Ectodermal cell (in vitro differentiated cells): Measurements from ENCODE around the gene CHAMP1.
"Not testable (repeated sequence)": the region's sequence is repeated elsewhere in the genome, so short reads cannot be mapped to it uniquely, and the experiment has no call there.

Experiments
- H3K27ac ChIP-seq: 2 replicates; pipeline ENCODE4 v1.7.0; 2013; ENCODE audit warnings: mild to moderate bottlenecking, low read depth, low read length; ENCODE audit not compliant: insufficient read depth, poor library complexity, severe bottlenecking
- H3K27me3 ChIP-seq: 2 replicates; pipeline ENCODE4 v1.7.0; 2013; ENCODE audit warnings: mild to moderate bottlenecking, low read length; ENCODE audit not compliant: insufficient read depth, control insufficient read depth, poor library complexity, severe bottlenecking
- H3K36me3 ChIP-seq: one replicate; pipeline ENCODE4 v1.7.0; 2013; ENCODE audit warnings: low read length; ENCODE audit not compliant: control insufficient read depth, insufficient read depth
- H3K4me1 ChIP-seq: one replicate; pipeline ENCODE4 v1.7.0; 2013; ENCODE audit warnings: low read length; ENCODE audit not compliant: control insufficient read depth, insufficient read depth
- H3K4me3 ChIP-seq: 2 replicates; pipeline ENCODE4 v1.7.0; 2013; ENCODE audit warnings: low read depth, low read length, control low read depth; ENCODE audit not compliant: insufficient read depth
- H3K9me3 ChIP-seq: 2 replicates; pipeline ENCODE4 v1.7.0; 2013; ENCODE audit warnings: mild to moderate bottlenecking, low read length, moderate library complexity; ENCODE audit not compliant: control insufficient read depth
- WGBS, 2 experiments: methylation state at CpG; one replicate each; pipeline ENCODE4 v1.1.7; 2013; ENCODE audit warnings: missing lambda C conversion rate in 2 of 2; 5-methylcytosine and 5-hydroxymethylcytosine counted together

The CHAMP1 gene

GRCh38 chr13:114330086-114330485 lies 15.8 kb downstream of the CHAMP1 start:
- Histone ChIP-seq H3K9me3 (no peaks in the 10 kb centered on the region), H3K27ac (no peak overlapping the region), H3K4me3 (no peak overlapping the region), H3K4me1 (no peaks in the 10 kb centered on the region), H3K27me3 (no peaks in the 10 kb centered on the region), H3K36me3 (peaks cover 6% of the 10 kb centered on the region)
- WGBS, 2 experiments = 90 to 94% methylated on average over 5 of the region's 5 CpGs

- not testable (repeated sequence) for H3K27ac ChIP-seq, H3K4me3 ChIP-seq, H3K27me3 ChIP-seq, H3K4me1 ChIP-seq, H3K36me3 ChIP-seq, H3K9me3 ChIP-seq
- 44 to 49% methylated on average over 2 of the region's 3 CpGs for WGBS, 2 experiments
These were observed 19.6 kb downstream of the CHAMP1 start for GRCh38 chr13:114333881-114334280.

GRCh38 chr13:114334305-114335053 lies 20.2 kb downstream of the CHAMP1 start:
- no peaks in the 10 kb centered on the region for H3K36me3 ChIP-seq
- no peak overlapping the region for H3K27ac ChIP-seq
- 88% methylated on average over 4 to 5 of the region's 5 CpGs for WGBS, 2 experiments
- H3K9me3 ChIP-seq = no peaks in the 10 kb centered on the region
- no peak overlapping the region for H3K4me3 ChIP-seq
- no peaks in the 10 kb centered on the region for H3K4me1 ChIP-seq
- H3K27me3 ChIP-seq = no peaks in the 10 kb centered on the region

GRCh38 chr13:114336457-114336856 lies 22.2 kb downstream of the CHAMP1 start:
- 100% methylated on average over 1 of the region's 1 CpG; no CpG with 5 or more reads in 1 of the 2 experiments for WGBS, 2 experiments
- H3K9me3 ChIP-seq, H3K4me1 ChIP-seq, H3K4me3 ChIP-seq, H3K27me3 ChIP-seq, H3K27ac ChIP-seq, H3K36me3 ChIP-seq: not testable (repeated sequence)

GRCh38 chr13:114338959-114339358 lies 24.7 kb downstream of the CHAMP1 start:
- Histone ChIP-seq H3K4me3 (no peak overlapping the region), H3K36me3 (no peaks in the 10 kb centered on the region), H3K9me3 (no peaks in the 10 kb centered on the region), H3K27me3 (no peaks in the 10 kb centered on the region), H3K4me1 (no peaks in the 10 kb centered on the region), H3K27ac (no peak overlapping the region)
- WGBS, 2 experiments = 83 to 89% methylated on average over 5 of the region's 5 CpGs

- H3K4me3 ChIP-seq = no peak overlapping the region
- no peak overlapping the region for H3K27ac ChIP-seq
- no peaks in the 10 kb centered on the region for H3K27me3 ChIP-seq
- no peaks in the 10 kb centered on the region for H3K9me3 ChIP-seq
- no peaks in the 10 kb centered on the region for H3K4me1 ChIP-seq
- 84 to 86% methylated on average over 9 to 10 of the region's 10 CpGs for WGBS, 2 experiments
- H3K36me3 ChIP-seq = no peaks in the 10 kb centered on the region
These were observed 25.7 kb downstream of the CHAMP1 start for GRCh38 chr13:114339857-114340534.

- 78 to 80% methylated on average over 14 of the region's 14 CpGs for WGBS, 2 experiments
These were observed 26.9 kb downstream of the CHAMP1 start for GRCh38 chr13:114341003-114341777.

GRCh38 chr13:114347256-114347655 lies 33.0 kb downstream of the CHAMP1 start:
- H3K36me3 ChIP-seq, H3K4me3 ChIP-seq, H3K27ac ChIP-seq, H3K9me3 ChIP-seq, H3K27me3 ChIP-seq, H3K4me1 ChIP-seq: not testable (repeated sequence)
- WGBS, 2 experiments = 86 to 92% methylated on average over 2 to 3 of the region's 3 CpGs

More at GRCh38 chr13:114341003-114341777, 26.9 kb downstream of the CHAMP1 start:
- Histone ChIP-seq H3K4me3 (no peak overlapping the region), H3K27me3 (no peaks in the 10 kb centered on the region), H3K36me3 (no peaks in the 10 kb centered on the region), H3K9me3 (no peaks in the 10 kb centered on the region), H3K4me1 (no peaks in the 10 kb centered on the region), H3K27ac (no peak overlapping the region)

GRCh38 chr13:114352763-114353162 lies 38.5 kb downstream of the CHAMP1 start:
- H3K4me1 ChIP-seq, H3K36me3 ChIP-seq, H3K27ac ChIP-seq, H3K27me3 ChIP-seq, H3K9me3 ChIP-seq, H3K4me3 ChIP-seq: not testable (repeated sequence)
- WGBS, 2 experiments = 88% methylated on average over 33 of the region's 34 CpGs

- 94 to 95% methylated on average over 31 to 35 of the region's 38 CpGs for WGBS, 2 experiments
- not testable (repeated sequence) for H3K4me3 ChIP-seq, H3K9me3 ChIP-seq, H3K27ac ChIP-seq, H3K4me1 ChIP-seq, H3K27me3 ChIP-seq, H3K36me3 ChIP-seq
These were observed 39.1 kb downstream of the CHAMP1 start for GRCh38 chr13:114353382-114353781.
